GM12873 (cell line): ENCODE results near the gene SMYD2.

Source experiments
- TF ChIP-seq, protein P1 (sequence below): IDR thresholded peaks from 2 replicates; pipeline ENCODE4 v1.5.1; 2012; ENCODE audit warnings: low read depth, mild to moderate bottlenecking, moderate library complexity, low read length, control low read depth; ENCODE audit not compliant: insufficient read depth; ENCODE audit errors: missing control alignments

The SMYD2 gene

GRCh38 chr1:214261206-214262123 is 19.5 kb upstream of the SMYD2 start:
- TF ChIP-seq, protein P1, sequence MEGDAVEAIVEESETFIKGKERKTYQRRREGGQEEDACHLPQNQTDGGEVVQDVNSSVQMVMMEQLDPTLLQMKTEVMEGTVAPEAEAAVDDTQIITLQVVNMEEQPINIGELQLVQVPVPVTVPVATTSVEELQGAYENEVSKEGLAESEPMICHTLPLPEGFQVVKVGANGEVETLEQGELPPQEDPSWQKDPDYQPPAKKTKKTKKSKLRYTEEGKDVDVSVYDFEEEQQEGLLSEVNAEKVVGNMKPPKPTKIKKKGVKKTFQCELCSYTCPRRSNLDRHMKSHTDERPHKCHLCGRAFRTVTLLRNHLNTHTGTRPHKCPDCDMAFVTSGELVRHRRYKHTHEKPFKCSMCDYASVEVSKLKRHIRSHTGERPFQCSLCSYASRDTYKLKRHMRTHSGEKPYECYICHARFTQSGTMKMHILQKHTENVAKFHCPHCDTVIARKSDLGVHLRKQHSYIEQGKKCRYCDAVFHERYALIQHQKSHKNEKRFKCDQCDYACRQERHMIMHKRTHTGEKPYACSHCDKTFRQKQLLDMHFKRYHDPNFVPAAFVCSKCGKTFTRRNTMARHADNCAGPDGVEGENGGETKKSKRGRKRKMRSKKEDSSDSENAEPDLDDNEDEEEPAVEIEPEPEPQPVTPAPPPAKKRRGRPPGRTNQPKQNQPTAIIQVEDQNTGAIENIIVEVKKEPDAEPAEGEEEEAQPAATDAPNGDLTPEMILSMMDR, result peak; percentile 99

DNA sequence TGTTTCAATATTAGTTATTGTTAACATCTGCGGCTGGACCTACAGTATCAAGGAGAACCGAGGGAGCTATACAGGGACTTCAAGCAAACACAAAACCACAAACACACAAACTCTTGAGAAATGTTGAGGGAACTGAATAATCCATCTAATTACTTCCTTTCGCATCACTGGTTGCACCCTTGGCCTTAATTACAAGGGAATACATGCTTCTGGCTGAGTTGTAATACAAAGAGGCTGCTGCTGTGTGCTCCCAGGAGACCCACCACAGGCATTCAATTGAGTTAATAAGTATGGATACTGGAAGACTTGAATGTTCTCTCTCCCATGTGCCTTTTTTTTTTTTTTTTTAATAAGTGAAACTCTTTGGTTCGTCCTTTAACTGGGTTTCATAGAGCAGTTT is 16.8 kb upstream of the SMYD2 start:
- TF ChIP-seq, protein P1, result no peak

GRCh38 chr1:214264976-214265375 is 16.0 kb upstream of the SMYD2 start:
- TF ChIP-seq, protein P1, result no peak

DNA sequence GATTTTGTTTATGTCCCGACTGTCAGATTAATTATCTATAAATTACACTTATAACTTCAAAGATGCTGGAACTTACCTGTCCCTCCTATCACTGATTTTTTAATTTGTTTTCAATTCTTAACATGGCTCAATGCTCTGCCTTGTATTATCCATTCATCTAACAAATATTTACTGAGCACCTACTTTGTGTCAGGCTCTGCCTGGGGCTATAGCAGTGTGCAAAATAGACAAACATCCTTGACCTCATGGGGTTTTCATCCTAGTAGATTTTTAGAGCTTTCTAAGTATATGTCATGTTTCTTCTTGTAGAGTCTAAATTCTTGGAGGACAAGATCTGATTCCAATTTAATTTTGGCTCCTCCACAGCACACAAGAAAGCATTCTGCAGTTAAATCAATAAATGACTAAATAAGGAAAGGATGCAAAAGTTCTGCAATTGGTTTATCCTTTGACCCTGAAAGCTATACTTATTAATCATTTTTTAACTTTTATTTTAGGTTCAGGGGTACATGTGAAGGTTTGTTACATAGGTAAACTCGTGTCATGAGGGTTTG is 10.8 kb upstream of the SMYD2 start:
- TF ChIP-seq, protein P1, result no peak

DNA sequence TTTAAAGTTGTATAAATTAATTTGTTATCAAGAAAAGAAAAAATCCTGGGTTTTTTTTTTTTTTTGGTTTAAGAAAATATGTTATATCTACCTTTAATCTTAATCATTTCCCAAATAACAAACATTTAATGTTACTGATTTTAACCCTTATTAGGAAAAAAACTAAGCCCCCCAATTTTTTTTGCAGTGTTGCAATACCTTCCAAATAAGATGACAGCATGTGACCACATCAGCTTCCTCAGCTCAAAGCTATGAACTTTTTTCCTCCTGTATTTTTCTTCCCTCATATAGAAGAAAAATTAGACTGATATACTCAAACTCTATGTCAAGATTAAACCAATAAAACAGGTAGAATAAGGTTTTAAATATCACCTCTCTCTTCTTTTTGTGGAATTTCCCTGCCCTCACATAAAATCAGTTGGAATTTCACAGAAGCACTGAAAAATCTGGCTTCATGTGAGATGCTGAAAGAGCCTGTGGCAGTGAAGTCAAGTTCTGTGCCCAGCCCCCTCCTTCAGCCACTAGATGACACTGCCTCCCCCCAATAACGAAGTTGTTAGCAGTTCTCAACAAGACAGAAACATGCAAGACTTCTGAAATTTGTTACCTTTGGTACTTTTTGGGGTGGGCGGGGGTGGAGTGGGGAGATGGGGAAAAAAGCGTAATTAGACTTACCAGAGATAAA is 9.6 kb upstream of the SMYD2 start:
- TF ChIP-seq, protein P1, result peak; percentile 22

GRCh38 chr1:214271995-214272731 is 8.8 kb upstream of the SMYD2 start:
- TF ChIP-seq, protein P1, result no peak
